Measurements from ENCODE around the gene RERE.
A peak's percentile ranks its signal among the peaks of the same experiment; 100 is the strongest.

RERE gene

GRCh38 chr1:8706995-8707396 is 110.4 kb downstream of the RERE start:
- H3K4me3 ChIP-seq (ENCODE audit: low read depth, low read length), result no peak overlapping the region
- in situ Hi-C loops (cut with HindIII; ENCODE audit: low sequenced_read_pairs), result no loop called here
- no peak for DNase-seq (ENCODE audit: low read depth)
- TF ChIP-seq CTCF (IDR thresholded peaks at IDR 0.05; ENCODE audit: low read depth, low read length, missing control alignments), result no peak

- no peak for DNase-seq (ENCODE audit: low read depth)
- no peak overlapping the region for H3K4me3 ChIP-seq (ENCODE audit: low read depth, low read length)
- TF ChIP-seq CTCF (IDR thresholded peaks at IDR 0.05; ENCODE audit: low read depth, low read length, missing control alignments), result no peak
- in situ Hi-C loops (cut with HindIII; ENCODE audit: low sequenced_read_pairs), result no loop called here
Observed at GRCh38 chr1:8706291-8706690, 111.1 kb downstream of the RERE start.

- DNase-seq (ENCODE audit: low read depth), result no peak
- in situ Hi-C loops (cut with HindIII; ENCODE audit: low sequenced_read_pairs), result no loop called here
- H3K4me3 ChIP-seq (ENCODE audit: low read depth, low read length), result no peak overlapping the region
- no peak for TF ChIP-seq CTCF (IDR thresholded peaks at IDR 0.05; ENCODE audit: low read depth, low read length, missing control alignments)
Observed at GRCh38 chr1:8704866-8705506, 112.5 kb downstream of the RERE start.

GRCh38 chr1:8702850-8703810 is 114.3 kb downstream of the RERE start:
- TF ChIP-seq CTCF (IDR thresholded peaks at IDR 0.05; ENCODE audit: low read depth, low read length, missing control alignments), result no peak
- in situ Hi-C loops (cut with HindIII; ENCODE audit: low sequenced_read_pairs), result no loop called here

GRCh38 chr1:8702472-8702849 is 115.0 kb downstream of the RERE start:
- H3K4me3 ChIP-seq (ENCODE audit: low read depth, low read length), result peak overlapping the region; percentile 48
- TF ChIP-seq CTCF (IDR thresholded peaks at IDR 0.05; ENCODE audit: low read depth, low read length, missing control alignments), result no peak
- DNase-seq (ENCODE audit: low read depth), result no peak
- in situ Hi-C loops (cut with HindIII; ENCODE audit: low sequenced_read_pairs), result no loop called here

More at GRCh38 chr1:8702850-8703810, 114.3 kb downstream of the RERE start:
- peak; percentile 68 for DNase-seq (ENCODE audit: low read depth)
- H3K4me3 ChIP-seq (ENCODE audit: low read depth, low read length), result peak overlapping the region; percentile 48

GRCh38 chr1:8701794-8702471 is 115.5 kb downstream of the RERE start:
- no peak for DNase-seq (ENCODE audit: low read depth)
- peak overlapping the region; percentile 48 for H3K4me3 ChIP-seq (ENCODE audit: low read depth, low read length)
- in situ Hi-C loops (cut with HindIII; ENCODE audit: low sequenced_read_pairs), result no loop called here
- no peak for TF ChIP-seq CTCF (IDR thresholded peaks at IDR 0.05; ENCODE audit: low read depth, low read length, missing control alignments)
